NT2/D1 (cell line): ENCODE measurements around the gene HECTD2.

Source experiments
- DNase-seq: peaks from one replicate; pipeline ENCODE4 v3.0.0-alpha.2; 2011; ENCODE audit warnings: low read depth, low spot score
- H3K27me3 ChIP-seq: 2 replicates; pipeline ENCODE4 v1.6.0; 2011; ENCODE audit warnings: mild to moderate bottlenecking; ENCODE audit not compliant: insufficient read length, insufficient read depth
- H3K36me3 ChIP-seq: 2 replicates; pipeline ENCODE4 v1.6.1; 2011; ENCODE audit warnings: mild to moderate bottlenecking, low read length, mixed read lengths; ENCODE audit not compliant: insufficient read depth, insufficient read length
- H3K4me1 ChIP-seq: 2 replicates; pipeline ENCODE4 v1.5.1; 2011; ENCODE audit not compliant: insufficient read depth, insufficient read length
- H3K4me3 ChIP-seq: 2 replicates; pipeline ENCODE4 v1.5.1; 2011; ENCODE audit warnings: low read depth; ENCODE audit not compliant: insufficient read length
- H3K9ac ChIP-seq: 2 replicates; pipeline ENCODE4 v1.6.0; 2011; ENCODE audit warnings: low read depth; ENCODE audit not compliant: insufficient read length
- H3K9me3 ChIP-seq: 2 replicates; pipeline ENCODE4 v1.5.1; 2011; ENCODE audit warnings: mild to moderate bottlenecking, low read length; ENCODE audit not compliant: insufficient read depth
- SUZ12 ChIP-seq: IDR thresholded peaks from 2 replicates; pipeline ENCODE4 v1.6.1; 2011; ENCODE audit not compliant: insufficient read length, insufficient read depth; ENCODE audit errors: extremely low read depth
- YY1 ChIP-seq: IDR thresholded peaks from 2 replicates; pipeline ENCODE4 v1.6.1; 2011; ENCODE audit not compliant: insufficient read length, insufficient read depth
- ZNF274 ChIP-seq: IDR thresholded peaks from 2 replicates; pipeline ENCODE4 v1.6.1; 2011; ENCODE audit warnings: mild to moderate bottlenecking, low read depth, low read length

The HECTD2 gene

GRCh38 chr10:91513598-91514424 is 103.7 kb downstream of the HECTD2 start:
- H3K4me1 ChIP-seq, result no peaks in the 10 kb centered on the region
- H3K36me3 ChIP-seq, result no peaks in the 10 kb centered on the region
- DNase-seq, result no peak
- TF ChIP-seq YY1, result no peak
- H3K27me3 ChIP-seq, result no peaks in the 10 kb centered on the region
- no peak overlapping the region for H3K9ac ChIP-seq
- H3K4me3 ChIP-seq, result no peak overlapping the region
- no peaks in the 10 kb centered on the region for H3K9me3 ChIP-seq

GRCh38 chr10:91514787-91515186 is 104.6 kb downstream of the HECTD2 start:
- Histone ChIP-seq H3K9me3 (no peaks in the 10 kb centered on the region), H3K36me3 (no peaks in the 10 kb centered on the region), H3K4me3 (no peak overlapping the region), H3K9ac (no peak overlapping the region), H3K27me3 (no peaks in the 10 kb centered on the region), H3K4me1 (no peaks in the 10 kb centered on the region)
- no peak for DNase-seq
- TF ChIP-seq SUZ12 (no peak), ZNF274 (no peak), YY1 (no peak)

- DNase-seq, result no peak
- Histone ChIP-seq H3K36me3 (no peaks in the 10 kb centered on the region), H3K27me3 (no peaks in the 10 kb centered on the region), H3K9ac (no peak overlapping the region), H3K4me3 (no peak overlapping the region), H3K9me3 (no peaks in the 10 kb centered on the region), H3K4me1 (no peaks in the 10 kb centered on the region)
- TF ChIP-seq YY1 (no peak), ZNF274 (no peak), SUZ12 (no peak)
Observed at GRCh38 chr10:91517394-91517793, 107.2 kb downstream of the HECTD2 start.

- TF ChIP-seq ZNF274 (no peak), SUZ12 (no peak), YY1 (no peak)
Observed at GRCh38 chr10:91519899-91520514, 109.9 kb downstream of the HECTD2 start.

GRCh38 chr10:91520661-91521060 is 110.5 kb downstream of the HECTD2 start:
- TF ChIP-seq YY1 (no peak), ZNF274 (no peak), SUZ12 (no peak)
- Histone ChIP-seq H3K9me3 (no peaks in the 10 kb centered on the region), H3K4me1 (no peaks in the 10 kb centered on the region), H3K9ac (no peak overlapping the region), H3K27me3 (no peaks in the 10 kb centered on the region), H3K36me3 (no peaks in the 10 kb centered on the region), H3K4me3 (no peak overlapping the region)
- no peak for DNase-seq

More at GRCh38 chr10:91519899-91520514, 109.9 kb downstream of the HECTD2 start:
- no peaks in the 10 kb centered on the region for H3K9me3 ChIP-seq
- H3K27me3 ChIP-seq, result no peaks in the 10 kb centered on the region
- H3K4me1 ChIP-seq, result no peaks in the 10 kb centered on the region
- no peak overlapping the region for H3K4me3 ChIP-seq
- no peaks in the 10 kb centered on the region for H3K36me3 ChIP-seq
- no peak for DNase-seq
- no peak overlapping the region for H3K9ac ChIP-seq

GRCh38 chr10:91521439-91521838 is 111.3 kb downstream of the HECTD2 start:
- no peak for DNase-seq
- H3K36me3 ChIP-seq, result no peaks in the 10 kb centered on the region
- no peaks in the 10 kb centered on the region for H3K9me3 ChIP-seq
- no peaks in the 10 kb centered on the region for H3K4me1 ChIP-seq
- no peaks in the 10 kb centered on the region for H3K27me3 ChIP-seq
- TF ChIP-seq ZNF274 (no peak), SUZ12 (no peak), YY1 (no peak)
- no peak overlapping the region for H3K4me3 ChIP-seq
- H3K9ac ChIP-seq, result no peak overlapping the region

GRCh38 chr10:91525896-91526712 is 116.0 kb downstream of the HECTD2 start:
- Histone ChIP-seq H3K27me3 (no peaks in the 10 kb centered on the region), H3K4me1 (peaks cover 3% of the 10 kb centered on the region), H3K4me3 (no peak overlapping the region), H3K36me3 (no peaks in the 10 kb centered on the region), H3K9me3 (no peaks in the 10 kb centered on the region), H3K9ac (no peak overlapping the region)
- DNase-seq, result no peak
- no peak for TF ChIP-seq YY1
- no peak for TF ChIP-seq SUZ12
- TF ChIP-seq ZNF274, result no peak
